ENCODE data around the gene CACNA2D1.
"Not testable (repeated sequence)": the region's sequence is repeated elsewhere in the genome, so short reads cannot be mapped to it uniquely, and the experiment has no call there.

The CACNA2D1 gene

DNA sequence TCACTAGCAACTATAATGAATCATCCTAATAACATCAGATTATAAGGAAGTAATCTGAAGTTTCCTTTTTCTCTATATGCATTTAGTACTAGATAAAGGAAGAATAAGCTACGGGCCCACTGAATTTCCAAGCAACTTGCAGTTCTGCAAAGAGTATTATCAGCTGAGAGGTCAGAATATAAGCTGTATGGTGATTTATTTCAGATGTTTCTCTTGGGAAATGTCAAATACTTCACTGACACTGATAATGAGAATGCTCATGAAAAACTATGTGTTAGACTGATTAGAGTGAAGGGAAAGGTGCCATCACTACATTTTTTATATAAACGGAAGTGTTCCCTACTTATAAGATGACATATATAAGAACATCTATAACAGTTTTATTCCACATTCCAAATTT, 422.5 kb downstream of the CACNA2D1 start:
- DNase-seq, result no peak

DNA sequence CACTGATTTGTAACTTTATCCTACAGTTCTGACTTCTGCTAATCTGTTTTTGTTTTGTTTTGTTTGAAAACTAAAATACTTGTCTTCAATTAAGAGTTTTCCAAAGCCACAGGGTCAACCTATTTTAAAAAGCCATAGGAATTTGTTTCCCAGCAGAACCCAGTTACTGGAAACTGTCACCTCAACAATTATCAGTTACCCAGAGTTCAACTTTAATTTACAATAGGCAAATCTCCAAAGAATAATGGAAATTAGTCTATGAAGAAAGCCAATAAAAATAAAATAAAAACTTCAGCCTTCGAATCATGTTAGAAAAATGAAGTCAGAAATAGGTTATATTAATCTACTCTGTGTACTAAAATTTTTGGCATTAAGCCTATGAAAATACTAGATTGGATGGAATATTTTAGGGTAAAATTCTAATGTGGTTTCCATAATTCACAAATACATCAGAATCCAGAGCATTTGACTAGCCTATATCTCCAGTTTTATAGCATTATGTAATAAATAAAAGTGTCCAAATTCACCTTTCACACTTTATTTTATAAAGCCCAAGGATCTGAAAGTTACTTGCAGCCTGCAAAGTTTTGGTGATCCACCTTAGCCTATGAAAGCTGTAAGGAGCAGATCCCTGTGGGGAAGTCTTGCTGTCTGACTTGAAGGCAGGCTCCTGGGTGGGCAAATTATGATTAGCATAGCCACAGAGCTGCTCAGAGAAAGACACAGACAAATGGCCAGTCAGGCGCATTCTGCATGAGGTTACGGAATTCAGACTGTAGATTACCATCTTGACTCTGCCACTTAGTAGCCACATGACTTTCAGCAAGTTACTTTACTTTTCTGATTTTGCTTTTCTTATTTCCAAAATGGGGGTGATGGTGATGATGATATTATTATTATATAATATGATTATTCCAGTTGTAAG, 423.8 kb downstream of the CACNA2D1 start:
- no peak for DNase-seq

DNA sequence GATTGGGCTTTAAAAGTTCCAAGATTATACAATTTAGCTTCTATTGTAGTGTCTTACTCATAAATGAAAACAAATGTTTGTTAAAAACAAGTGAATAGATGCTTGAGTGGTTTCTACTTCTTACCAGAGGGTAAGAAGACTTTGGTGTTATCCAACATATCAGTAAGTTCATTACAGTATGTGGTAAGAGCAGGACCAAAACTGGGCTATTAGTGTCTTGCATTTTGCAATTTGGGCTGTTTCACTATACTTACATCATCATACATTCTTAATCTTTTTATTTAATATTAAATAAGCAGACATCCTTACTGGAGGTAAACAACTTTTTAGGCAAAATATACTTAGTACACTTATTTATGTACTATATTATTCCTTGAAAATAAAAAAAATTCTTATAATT, 425.4 kb downstream of the CACNA2D1 start:
- DNase-seq, result no peak

DNA sequence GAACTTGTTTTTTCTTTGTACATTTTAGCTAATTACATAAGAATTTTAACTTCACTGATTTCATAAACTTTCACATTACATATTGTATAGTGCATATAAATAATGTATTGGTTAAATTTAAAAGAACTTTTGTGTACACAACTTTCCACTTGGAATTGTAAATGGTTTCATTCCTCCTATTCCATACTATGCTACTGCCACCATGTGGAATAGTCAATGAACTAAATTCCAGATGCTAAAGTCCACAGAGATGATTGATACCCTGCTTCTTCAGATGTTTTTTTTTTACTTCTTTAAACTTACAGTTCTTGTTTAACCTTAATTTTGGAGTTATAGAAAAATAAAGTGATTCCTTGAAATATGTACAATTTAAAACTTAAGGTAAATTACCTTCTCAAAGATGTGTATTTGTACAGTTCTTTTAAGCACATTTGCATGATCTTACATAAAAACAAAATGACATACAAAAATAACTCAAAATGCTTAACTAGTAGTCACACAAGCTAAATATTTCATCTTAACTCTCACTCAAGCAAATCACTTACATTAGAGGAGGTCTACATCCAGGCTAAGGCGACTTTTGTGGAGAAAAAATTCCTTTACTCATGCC, 426.1 kb downstream of the CACNA2D1 start:
- DNase-seq, result no peak

DNA sequence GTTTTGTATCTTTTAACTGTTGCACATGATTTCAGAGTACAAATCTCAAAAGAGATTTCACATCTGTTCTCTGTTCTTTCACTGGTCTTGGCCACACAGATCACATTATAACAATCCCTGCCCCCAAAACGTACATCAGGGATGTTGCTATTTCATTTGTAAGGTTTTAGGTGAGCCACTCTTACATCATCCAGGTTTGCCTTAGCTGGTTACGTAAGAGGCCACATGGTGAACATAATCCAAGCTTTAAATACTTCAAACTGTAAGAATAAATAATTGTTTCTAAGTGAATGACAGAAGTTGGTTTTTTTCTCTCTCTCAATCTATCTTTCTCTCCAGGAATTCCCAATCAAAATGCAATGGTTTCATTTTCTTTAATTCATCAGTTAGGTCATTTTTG, 427.8 kb downstream of the CACNA2D1 start:
- DNase-seq, result no peak

DNA sequence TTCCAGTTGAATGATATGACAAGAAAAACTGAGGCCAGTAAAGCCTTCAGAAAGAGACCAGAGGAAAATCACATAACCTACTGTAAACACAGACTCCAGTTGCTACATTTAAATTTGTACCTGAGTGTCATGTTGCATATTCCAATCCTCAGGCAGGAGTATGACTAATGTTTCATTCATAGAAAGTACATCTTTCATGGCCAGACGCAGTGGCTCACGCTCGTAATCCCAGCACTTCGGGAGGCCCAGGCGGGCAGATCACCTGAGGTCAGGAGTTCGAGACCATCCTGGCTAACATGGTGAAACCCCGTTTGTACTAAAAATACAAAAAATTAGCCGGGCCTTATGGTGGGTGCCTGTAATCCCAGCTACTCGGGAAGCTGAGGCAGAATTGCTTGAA, 429.0 kb downstream of the CACNA2D1 start:
- not testable (repeated sequence) for DNase-seq

DNA sequence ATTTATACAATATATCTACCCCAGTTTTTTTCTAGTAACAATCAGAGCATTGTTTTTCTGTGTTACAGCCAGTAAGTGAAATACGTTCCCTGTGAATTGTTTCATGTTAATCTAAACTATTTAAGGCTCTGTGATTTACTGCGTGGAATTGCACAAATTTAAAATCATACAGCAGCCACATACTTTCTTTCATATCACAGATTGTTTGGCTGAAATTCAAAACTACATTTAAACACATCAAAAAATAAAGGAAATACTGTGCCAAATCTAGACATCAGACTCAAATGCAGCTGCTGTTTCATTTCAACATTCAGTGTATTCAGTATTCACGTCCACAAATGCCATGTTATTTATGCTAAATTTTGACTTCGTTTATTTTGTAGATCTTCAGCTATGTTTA, 431.1 kb downstream of the CACNA2D1 start:
- no peak for DNase-seq

DNA sequence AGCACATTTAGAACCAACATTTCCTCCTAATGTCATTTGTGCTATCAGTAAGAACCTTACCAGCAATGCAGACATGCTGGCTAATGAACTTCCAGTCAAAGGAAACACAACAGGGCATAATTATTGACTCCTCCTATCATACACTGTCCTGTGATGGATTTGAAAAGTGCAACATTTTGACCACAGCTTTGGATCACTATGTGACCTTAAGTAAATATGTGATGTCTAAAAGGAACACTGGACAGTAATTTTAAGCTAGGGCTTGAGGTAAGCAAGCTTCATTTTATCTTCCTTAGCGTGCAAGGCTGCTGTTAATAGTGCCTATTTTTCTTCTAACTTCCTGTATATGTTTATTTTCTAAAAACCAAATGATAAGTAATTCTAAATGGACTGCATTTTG, 433.2 kb downstream of the CACNA2D1 start:
- DNase-seq, result no peak

DNA sequence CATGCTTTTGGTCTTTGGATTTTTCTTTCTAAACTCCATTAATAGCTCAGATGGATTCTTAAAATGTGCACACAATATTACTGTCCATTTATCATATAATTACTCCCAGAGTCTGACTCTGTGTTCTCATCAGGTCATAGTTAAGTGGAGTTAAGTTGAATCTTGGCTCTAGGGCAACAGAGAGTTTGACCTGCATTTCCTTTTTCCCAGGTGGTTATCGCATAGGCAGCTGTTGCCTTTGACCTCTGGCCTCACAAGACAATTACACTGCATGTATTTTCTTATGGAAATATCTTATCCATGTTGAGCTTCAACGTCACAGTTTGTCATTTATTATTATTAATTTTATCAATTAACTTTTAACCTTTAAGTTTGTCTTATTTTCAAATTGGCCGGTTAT, 436.3 kb downstream of the CACNA2D1 start:
- no peak for DNase-seq

DNA sequence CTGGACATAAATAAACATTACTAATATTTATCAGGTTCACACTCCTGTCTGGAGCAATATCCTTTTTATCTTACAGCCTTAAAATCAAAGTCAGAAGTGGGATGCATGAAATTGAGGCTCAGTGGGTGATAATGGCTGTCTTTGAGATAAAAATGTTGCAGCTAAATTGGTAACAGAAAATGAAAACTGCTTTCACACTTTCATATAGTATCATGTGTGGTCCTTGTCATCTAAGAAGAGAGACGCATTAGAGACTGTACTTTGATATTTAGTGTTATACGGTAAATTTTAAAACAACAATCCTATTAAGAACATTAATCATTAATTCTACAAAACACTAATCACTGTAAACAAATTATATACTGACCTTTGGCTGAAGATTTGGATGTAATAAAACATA, 438.5 kb downstream of the CACNA2D1 start:
- no peak for DNase-seq

DNA sequence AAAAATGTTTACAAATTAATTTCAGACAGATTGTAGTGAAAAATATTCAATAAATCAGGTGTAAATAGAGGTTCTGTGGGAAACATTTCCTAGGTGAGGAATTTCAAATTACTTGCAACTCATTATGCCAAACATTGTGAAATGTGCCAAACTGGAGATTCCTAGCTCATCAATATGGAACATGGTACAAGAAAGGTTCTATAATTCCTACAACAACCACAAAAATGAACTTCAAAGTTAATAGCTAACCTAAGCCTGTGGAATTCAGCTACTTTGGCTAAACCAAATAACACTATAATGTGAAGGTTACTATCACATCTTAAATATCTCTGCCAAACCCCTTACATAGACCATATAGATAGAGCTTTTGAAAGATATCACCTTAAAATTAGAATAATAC, 450.4 kb downstream of the CACNA2D1 start:
- no peak for DNase-seq

DNA sequence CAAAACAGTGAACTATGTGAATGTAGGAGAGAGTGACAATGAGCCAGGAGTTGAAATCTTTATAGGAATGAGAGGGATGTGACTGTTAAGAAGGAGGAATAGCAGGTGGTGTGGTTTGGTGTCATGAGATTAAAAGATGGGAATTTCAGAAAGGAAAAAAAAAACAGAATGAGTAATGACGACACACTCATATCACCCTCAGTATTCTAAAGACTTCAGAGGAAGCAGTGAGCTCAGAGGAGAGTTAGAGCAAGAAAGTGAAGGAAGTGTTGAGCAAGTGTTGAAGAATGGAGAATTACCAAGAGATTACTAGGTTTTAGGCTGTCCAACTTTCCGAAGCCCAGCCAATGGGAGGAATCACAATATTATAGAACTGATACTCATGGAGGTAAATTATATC, 453.2 kb downstream of the CACNA2D1 start:
- DNase-seq, result no peak

DNA sequence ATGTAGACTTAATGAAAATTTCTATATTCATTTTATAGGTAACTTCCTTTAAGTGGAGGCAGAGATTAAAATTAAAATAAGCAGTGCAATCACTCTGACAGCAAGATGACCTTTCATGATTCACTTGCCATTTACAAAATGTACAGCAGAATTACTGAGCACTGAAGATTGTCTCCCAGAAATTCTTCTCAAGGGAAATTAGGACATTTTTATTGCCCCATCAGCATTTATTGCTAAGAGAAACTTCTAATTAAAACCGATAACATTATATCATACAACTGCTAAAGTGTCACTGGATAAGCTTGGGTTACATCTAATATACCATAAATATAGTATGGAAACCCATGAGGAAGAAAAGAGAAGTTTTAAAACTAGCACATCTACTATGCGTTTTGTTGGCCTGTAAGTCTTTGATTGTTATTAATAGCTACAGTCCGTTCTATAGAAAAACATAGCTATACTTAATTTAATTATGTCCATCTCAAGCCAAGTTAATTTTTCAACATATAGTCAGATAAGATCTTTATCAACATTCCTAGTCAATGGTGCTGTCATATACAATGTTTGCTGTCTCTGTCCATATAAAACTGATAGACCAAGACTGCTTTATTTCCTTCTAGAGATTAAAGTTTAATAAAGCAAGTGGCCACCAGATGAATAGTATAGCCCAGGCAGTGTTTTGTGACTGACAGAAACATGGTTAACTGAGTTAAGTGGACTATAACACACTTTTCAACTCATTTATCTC, 456.7 kb downstream of the CACNA2D1 start:
- DNase-seq, result no peak

DNA sequence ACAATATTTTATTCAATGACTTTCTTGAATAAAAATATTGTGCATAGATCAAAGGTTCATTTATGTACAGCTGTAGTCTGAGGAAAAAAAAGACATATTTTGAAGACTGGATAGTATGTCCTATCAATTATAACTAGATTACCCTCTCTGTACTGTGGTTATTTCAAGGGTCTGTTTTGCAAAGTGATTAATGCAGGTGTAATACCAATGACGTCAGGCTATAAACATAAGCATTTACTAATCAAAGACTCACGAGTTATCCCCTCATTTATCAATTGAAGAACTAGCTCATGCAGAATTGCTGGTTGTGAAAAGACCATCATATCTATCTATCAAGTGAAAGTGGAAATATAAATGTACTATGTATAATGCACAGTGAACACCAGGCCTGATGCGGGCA, 460.2 kb downstream of the CACNA2D1 start:
- no peak for DNase-seq

DNA sequence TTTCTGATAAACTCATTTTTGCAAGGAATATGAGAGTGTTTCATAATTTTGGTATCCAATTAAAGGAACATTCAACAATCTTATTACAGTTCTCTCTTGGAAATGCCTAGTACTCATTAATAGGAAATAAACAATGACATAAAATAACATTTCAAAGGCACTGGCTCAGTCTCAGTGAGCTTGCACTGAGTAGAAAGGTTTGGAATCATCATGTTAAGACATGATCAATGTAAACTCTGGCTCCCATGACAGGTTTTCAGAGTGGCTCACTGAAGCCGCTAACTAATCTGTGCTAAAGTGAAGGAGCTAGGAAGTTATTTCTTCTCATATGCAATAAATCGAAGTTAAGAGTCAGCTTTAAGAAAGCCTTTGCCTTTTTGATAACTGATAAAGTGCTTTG, 470.5 kb downstream of the CACNA2D1 start:
- no peak for DNase-seq

DNA sequence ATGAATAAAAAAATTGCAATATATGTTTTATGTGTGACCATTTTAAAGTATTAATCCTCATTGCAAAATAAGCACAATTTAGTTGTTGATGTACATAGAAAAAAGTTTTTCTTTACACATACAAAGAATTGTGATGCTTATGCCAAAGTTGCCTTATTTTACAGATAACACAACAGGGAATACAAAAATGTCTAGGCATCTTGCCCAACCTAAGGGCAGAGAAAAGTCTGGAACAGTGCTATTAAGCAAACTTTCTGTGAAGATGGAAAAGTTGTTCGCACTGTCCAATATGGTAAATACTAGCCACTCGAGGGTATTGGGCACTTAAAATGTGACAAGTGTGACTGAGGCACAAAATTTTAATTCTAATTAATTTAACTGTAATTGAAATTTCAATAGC, 483.6 kb downstream of the CACNA2D1 start:
- DNase-seq, result no peak

DNA sequence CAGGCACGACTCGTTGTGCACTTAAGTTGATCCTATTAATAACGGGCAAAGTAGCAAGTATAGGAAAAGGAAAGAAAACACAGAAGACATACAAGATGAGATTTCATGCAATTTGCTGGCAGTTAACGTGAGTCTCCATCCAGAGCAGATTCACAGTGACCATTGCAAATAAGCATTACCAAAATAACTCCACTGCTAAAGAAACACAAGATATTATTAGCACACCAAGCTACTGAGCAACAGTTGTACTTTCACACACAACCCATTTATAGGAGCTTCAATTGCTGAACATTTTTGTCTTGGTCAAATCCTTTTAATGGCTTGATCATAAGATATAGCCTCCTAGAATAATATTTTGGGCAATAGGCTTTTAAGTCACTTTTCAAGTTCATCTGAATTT, 486.1 kb downstream of the CACNA2D1 start:
- no peak for DNase-seq

DNA sequence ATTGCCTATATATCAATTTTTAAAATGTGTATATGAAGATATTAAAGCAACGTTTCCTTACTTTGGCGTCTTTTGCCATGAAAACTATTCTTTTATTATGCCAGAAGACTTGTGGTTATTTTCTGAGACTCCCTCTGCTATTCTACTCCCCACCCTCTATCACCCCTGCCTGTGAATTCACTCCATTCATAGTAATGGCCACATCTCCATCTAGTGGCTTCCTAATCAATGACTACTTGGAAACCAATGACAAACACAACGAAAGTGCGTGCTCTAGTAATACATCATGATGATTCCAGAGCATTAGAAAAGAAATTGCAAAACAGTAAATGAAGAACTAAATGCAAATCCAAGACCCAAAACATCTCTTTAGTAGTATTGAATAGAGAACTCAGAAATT, 487.1 kb downstream of the CACNA2D1 start:
- DNase-seq, result no peak

DNA sequence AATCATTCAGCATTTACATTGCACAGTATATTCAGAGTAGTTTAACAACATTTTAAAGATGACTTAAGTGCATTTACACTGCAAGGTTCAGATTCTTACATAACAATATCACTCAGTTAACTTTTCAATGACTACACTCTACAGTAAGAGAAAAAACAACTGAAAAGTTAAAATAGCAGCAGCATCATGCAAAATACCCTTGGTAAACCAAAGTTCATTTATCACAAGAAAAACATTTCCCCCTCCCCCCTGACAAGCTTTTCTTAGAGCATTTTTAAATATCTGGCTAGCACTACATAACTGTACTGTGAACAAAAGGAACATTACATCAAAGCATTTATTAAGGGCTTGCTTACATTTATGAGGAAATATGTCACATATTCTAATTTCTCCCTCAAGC, 494.3 kb downstream of the CACNA2D1 start:
- no peak for DNase-seq

DNA sequence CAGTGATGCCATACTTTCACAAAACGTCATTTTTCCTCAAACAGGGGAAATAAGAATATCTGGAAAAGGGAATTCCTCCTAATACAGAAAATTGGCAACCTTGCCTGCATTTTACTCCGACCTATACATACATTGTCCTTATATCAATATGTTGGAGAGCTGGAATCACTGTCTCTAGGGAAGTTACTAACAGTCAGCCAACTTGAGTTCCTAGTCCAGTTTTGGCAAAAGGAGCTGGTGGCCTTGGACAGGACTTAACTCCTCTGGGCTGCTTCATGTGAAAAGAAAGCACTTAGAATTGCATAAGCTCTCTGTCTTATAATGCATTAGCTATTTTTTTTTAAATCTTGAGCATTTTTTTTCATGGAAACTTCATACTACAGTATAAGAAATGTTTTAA, 499.5 kb downstream of the CACNA2D1 start:
- DNase-seq, result no peak

DNA sequence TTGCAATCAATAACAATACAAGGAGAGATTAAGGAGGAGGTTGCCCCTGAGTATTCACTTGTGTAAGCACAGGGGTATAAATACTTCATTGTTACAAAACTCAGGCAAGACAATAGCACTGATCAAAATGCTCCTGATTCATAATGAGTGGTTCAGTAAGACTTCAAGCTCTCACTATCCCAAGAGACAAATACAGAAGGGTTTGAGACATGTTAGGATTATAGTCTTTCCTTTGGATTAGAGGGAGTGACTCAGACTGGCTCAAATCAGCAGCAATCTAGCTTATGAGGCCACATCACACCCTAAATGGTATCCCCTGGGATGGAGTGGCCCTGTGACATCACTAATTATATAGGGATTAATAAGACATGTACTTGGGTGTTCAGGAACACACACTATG, 506.5 kb downstream of the CACNA2D1 start:
- DNase-seq, result no peak

DNA sequence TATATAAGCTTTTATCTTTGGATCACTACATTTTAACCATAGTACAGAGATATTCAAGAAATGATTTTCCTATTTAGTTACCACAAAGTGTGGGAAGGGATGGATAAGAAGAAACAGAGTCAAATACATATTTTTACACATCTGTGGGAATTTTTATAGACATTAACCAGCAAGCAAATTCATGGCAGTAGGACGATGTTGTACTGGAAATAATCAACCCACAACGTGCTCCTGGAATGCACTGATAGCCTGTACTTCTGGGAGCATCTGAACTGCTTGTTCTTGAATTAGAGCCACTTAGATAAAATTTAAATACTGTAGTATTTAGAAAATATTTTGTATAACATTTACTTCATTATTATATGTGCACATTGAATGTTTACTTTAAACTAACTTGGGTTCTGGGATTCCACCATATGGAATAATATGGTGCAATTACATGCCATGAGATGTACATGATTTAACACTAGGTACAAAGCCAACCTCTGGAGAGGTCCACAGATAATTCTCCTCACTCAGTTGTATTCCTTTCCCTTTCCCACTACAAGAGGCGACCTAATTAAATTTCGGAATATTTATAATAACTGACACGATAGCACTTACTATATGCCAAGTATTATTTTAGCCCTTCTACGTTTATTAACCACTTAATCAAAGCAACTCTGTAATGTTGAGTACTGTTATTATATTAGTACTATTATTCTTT, 508.8 kb downstream of the CACNA2D1 start:
- no peak for DNase-seq

DNA sequence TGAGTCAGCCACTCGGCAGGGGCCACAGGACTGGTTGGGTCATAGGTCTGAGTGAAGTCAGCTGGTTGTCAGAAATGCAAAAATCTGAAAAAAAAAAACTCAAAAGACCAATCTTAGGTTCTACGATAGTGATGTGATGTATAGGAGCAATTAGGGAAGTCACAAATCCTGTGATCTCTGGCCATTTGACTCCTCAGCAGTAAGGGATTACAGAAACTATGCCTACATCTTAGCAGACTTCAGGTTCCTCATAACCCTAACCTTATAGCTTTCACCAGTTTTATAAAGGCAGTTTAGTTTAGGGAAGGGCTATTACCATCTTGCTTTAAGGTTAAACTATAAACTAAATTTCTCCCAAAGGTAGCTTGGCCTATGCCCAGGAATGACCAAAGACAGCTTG, 510.6 kb downstream of the CACNA2D1 start:
- DNase-seq, result no peak
